GM23338 (cell line): ENCODE results near the gene SLC45A1. TPM values are rescaled to one million over a fixed set of nuclear protein-coding genes. Genes with fewer than 3 reads are reported as not detected.

ENCODE experiments used
- ATAC-seq: fragments of 200-7000 bp; cut with Tn5 transposase; 3 replicates; pipeline ENCODE4 v1.9.1; 2020
- DNase-seq: peaks from one replicate; pipeline ENCODE4 v3.0.0-alpha.2; 2015; ENCODE audit warnings: low spot score
- H2AFZ ChIP-seq: fragments of 200-600 bp; sonication (generic); 2 replicates; pipeline ENCODE4 v1.8.0; 2016; ENCODE audit warnings: antibody characterized with exemption, mild to moderate bottlenecking, moderate library complexity
- H3F3A ChIP-seq: fragments of 200-600 bp; sonication (generic); replicated peaks from 2 replicates; pipeline ENCODE4 v1.8.0; 2017; ENCODE audit warnings: antibody characterized with exemption, mixed run types, low read depth
- H3K27ac ChIP-seq: fragments of 200-600 bp; sonication (generic); 2 replicates; pipeline ENCODE4 v1.6.1; 2016; ENCODE audit warnings: low read depth
- H3K27me3 ChIP-seq: fragments of 200-600 bp; sonication (generic); 2 replicates; pipeline ENCODE4 v1.8.0; 2016; ENCODE audit warnings: mild to moderate bottlenecking, mixed run types, moderate library complexity; ENCODE audit not compliant: insufficient read depth
- H3K36me3 ChIP-seq: fragments of 200-600 bp; sonication (generic); 2 replicates; pipeline ENCODE4 v1.8.0; 2016; ENCODE audit warnings: mild to moderate bottlenecking; ENCODE audit not compliant: insufficient read depth
- H3K4me1 ChIP-seq: fragments of 200-600 bp; sonication (generic); 2 replicates; pipeline ENCODE4 v1.8.0; 2016; ENCODE audit warnings: mild to moderate bottlenecking, moderate library complexity; ENCODE audit not compliant: insufficient read depth
- H3K4me2 ChIP-seq: fragments of 200-600 bp; sonication (generic); 2 replicates; pipeline ENCODE4 v1.7.1; 2017; ENCODE audit warnings: mixed run types
- H3K4me3 ChIP-seq: fragments of 200-600 bp; sonication (generic); 2 replicates; pipeline ENCODE4 v1.6.1; 2016; ENCODE audit warnings: mixed run types
- H3K79me2 ChIP-seq: fragments of 200-600 bp; sonication (generic); replicated peaks from 2 replicates; pipeline ENCODE4 v1.8.0; 2017; ENCODE audit warnings: mild to moderate bottlenecking; ENCODE audit not compliant: insufficient read depth
- H3K9me2 ChIP-seq: fragments of 200-600 bp; sonication (generic); 2 replicates; pipeline ENCODE4 v1.8.0; 2017; ENCODE audit not compliant: insufficient read depth
- H4K20me1 ChIP-seq: fragments of 200-600 bp; sonication (generic); replicated peaks from 2 replicates; pipeline ENCODE4 v1.8.0; 2017; ENCODE audit warnings: mild to moderate bottlenecking; ENCODE audit not compliant: insufficient read depth
- H3K27ac Mint-ChIP-seq: 2 replicates; pipeline ENCODE4 v1.8.0; 2020; ENCODE audit warnings: inconsistent platforms, mild to moderate bottlenecking, moderate library complexity, mixed read lengths
- H3K27me3 Mint-ChIP-seq: 3 replicates; pipeline ENCODE4 v1.8.0; 2022; ENCODE audit warnings: low read depth, mild to moderate bottlenecking, moderate library complexity, mixed read lengths, inconsistent platforms; ENCODE audit not compliant: insufficient read depth, poor library complexity
- H3K36me3 Mint-ChIP-seq: 3 replicates; pipeline ENCODE4 v1.8.0; 2021; ENCODE audit warnings: low read depth, mild to moderate bottlenecking, inconsistent platforms, moderate library complexity, mixed read lengths
- H3K4me1 Mint-ChIP-seq: 3 replicates; pipeline ENCODE4 v1.8.0; 2020; ENCODE audit warnings: mild to moderate bottlenecking, inconsistent platforms, mixed read lengths
- H3K4me3 Mint-ChIP-seq: 3 replicates; pipeline ENCODE4 v1.8.0; 2021; ENCODE audit warnings: moderate library complexity, mild to moderate bottlenecking, inconsistent platforms, mixed read lengths
- H3K9me3 Mint-ChIP-seq: 3 replicates; pipeline ENCODE4 v1.8.0; 2020; ENCODE audit warnings: moderate library complexity, mild to moderate bottlenecking, inconsistent platforms, mixed read lengths
- CREB1 ChIP-seq: fragments of 250-450 bp; sonication (Bioruptor Pico); IDR thresholded peaks from 2 replicates; pipeline ENCODE4 v1.5.0; 2020; ENCODE audit warnings: low read depth, mild to moderate bottlenecking, moderate library complexity
- CTCF ChIP-seq, 2 experiments: fragments of 200-600 bp in 1 of 2; sonication (generic) in 1 of 2; conservative IDR thresholded peaks; 2 replicates each; pipeline versions ENCODE4 v1.5.1 to v1.6.1; 2016 to 2017; ENCODE audit warnings: antibody characterized with exemption in 2 of 2, low read depth in 2 of 2, mild to moderate bottlenecking in 2 of 2, moderate library complexity in 1 of 2
- ETS1 ChIP-seq: IDR thresholded peaks from 2 replicates; pipeline ENCODE4 v1.6.1; 2016; ENCODE audit warnings: antibody characterized with exemption
- EZH2 ChIP-seq: fragments of 200-600 bp; sonication (generic); IDR thresholded peaks from one replicate; pipeline ENCODE4 v1.8.0; 2017; ENCODE audit warnings: antibody characterized with exemption, mild to moderate bottlenecking, low read depth; ENCODE audit not compliant: unreplicated experiment
- EZH2phosphoT487 ChIP-seq: fragments of 200-600 bp; sonication (generic); IDR thresholded peaks from one replicate; pipeline ENCODE4 v1.8.1; 2018; ENCODE audit warnings: antibody characterized with exemption; ENCODE audit not compliant: unreplicated experiment
- JUNB ChIP-seq: IDR thresholded peaks from one replicate; pipeline ENCODE4 v1.6.1; 2016; ENCODE audit warnings: antibody characterized with exemption; ENCODE audit not compliant: unreplicated experiment
- NANOG ChIP-seq: IDR thresholded peaks from 2 replicates; pipeline ENCODE4 v1.6.1; 2016; ENCODE audit warnings: antibody characterized with exemption, borderline replicate concordance
- POLR2AphosphoS5 ChIP-seq: IDR thresholded peaks from 2 replicates; pipeline ENCODE4 v1.6.1; 2016; ENCODE audit warnings: antibody characterized with exemption, low read depth
- REST ChIP-seq: IDR thresholded peaks from one replicate; pipeline ENCODE4 v1.6.1; 2018; ENCODE audit warnings: antibody characterized with exemption; ENCODE audit not compliant: unreplicated experiment
- STAT1 ChIP-seq: IDR thresholded peaks from one replicate; pipeline ENCODE4 v1.6.1; 2016; ENCODE audit warnings: antibody characterized with exemption; ENCODE audit not compliant: unreplicated experiment
- ZNF114 ChIP-seq: fragments of 250-450 bp; sonication (Bioruptor Pico); IDR thresholded peaks from 2 replicates; pipeline ENCODE4 v1.5.0; 2020; ENCODE audit warnings: mild to moderate bottlenecking, moderate library complexity
- ZNF331 ChIP-seq: fragments of 250-450 bp; sonication (Bioruptor Pico); IDR thresholded peaks from 2 replicates; pipeline ENCODE4 v1.5.0; 2020; ENCODE audit warnings: low read depth, mild to moderate bottlenecking, moderate library complexity
- ZNF462 ChIP-seq: fragments of 250-450 bp; sonication (Bioruptor Pico); IDR thresholded peaks from 2 replicates; pipeline ENCODE4 v1.5.0; 2020; ENCODE audit warnings: mild to moderate bottlenecking, moderate library complexity
- polyA plus RNA-seq: library from polyadenylated mRNA; unstranded; fragments of >200 nt; fragmentation: Nextera tagmentation; extraction: Ambion mirVana; gene quantifications from 2 replicates; pipeline ENCODE4 v1.2.1, GENCODE V29; 2016
- total RNA-seq: library from RNA; depleted of rRNA; stranded (reverse); fragments of >200 nt; shearing (Covaris generic); gene quantifications from 2 replicates; pipeline ENCODE4 v1.2.3, GENCODE V29; 2014

SLC45A1 gene
- total and polyA plus RNA-seq, 2 experiments from 2014 or later = 1.3 to 2.3 TPM

- no peak overlapping the region for H3K27ac Mint-ChIP-seq
- no peak for ATAC-seq
- H3K4me1 Mint-ChIP-seq = peaks cover 17% of the 10 kb centered on the region
- H3K27me3 ChIP-seq = no peaks in the 10 kb centered on the region
- H3K9me3 Mint-ChIP-seq = no peaks in the 10 kb centered on the region
- H3K27me3 Mint-ChIP-seq = peaks cover 7% of the 10 kb centered on the region
- no peaks in the 10 kb centered on the region for H4K20me1 ChIP-seq
- no peaks in the 10 kb centered on the region for H3K79me2 ChIP-seq
- no peak overlapping the region for H3K27ac ChIP-seq
- no peak for DNase-seq
- H3K4me2 ChIP-seq = no peak overlapping the region
- no peaks in the 10 kb centered on the region for H3K4me1 ChIP-seq
- no peaks in the 10 kb centered on the region for H3K36me3 Mint-ChIP-seq
- H3K9me2 ChIP-seq = 0 out of 2 replicates have a peak, but pooled peaks cover under 1% of the 10 kb centered on the region
- H3K36me3 ChIP-seq = peaks cover 2% of the 10 kb centered on the region; the same call in 1 of the 2 replicates
- no peak overlapping the region for H3K4me3 Mint-ChIP-seq
- 0 out of 2 replicates have a peak, but pooled peaks cover 3% of the 10 kb centered on the region for H3F3A ChIP-seq
- TF ChIP-seq NANOG (no peak), CREB1 (CRISPR knock-in tag) (no peak), ETS1 (no peak), JUNB (no peak), ZNF114 (CRISPR knock-in tag) (no peak), EZH2 (no peak), POLR2AphosphoS5 (no peak), EZH2phosphoT487 (no peak), ZNF462 (CRISPR knock-in tag) (no peak), ZNF331 (CRISPR knock-in tag) (no peak), CTCF (conservative IDR thresholded peaks at IDR 0.05; ENCODE audit: low read depth in 2 of 2) (no peak), STAT1 (no peak), REST (no peak)
- H3K4me3 ChIP-seq = no peak overlapping the region
- H2AFZ ChIP-seq = no peak overlapping the region
Observed at GRCh38 chr1:8285965-8286364, 31.9 kb upstream of the SLC45A1 start.
